ENCODE results near the gene C1orf198.

DNA sequence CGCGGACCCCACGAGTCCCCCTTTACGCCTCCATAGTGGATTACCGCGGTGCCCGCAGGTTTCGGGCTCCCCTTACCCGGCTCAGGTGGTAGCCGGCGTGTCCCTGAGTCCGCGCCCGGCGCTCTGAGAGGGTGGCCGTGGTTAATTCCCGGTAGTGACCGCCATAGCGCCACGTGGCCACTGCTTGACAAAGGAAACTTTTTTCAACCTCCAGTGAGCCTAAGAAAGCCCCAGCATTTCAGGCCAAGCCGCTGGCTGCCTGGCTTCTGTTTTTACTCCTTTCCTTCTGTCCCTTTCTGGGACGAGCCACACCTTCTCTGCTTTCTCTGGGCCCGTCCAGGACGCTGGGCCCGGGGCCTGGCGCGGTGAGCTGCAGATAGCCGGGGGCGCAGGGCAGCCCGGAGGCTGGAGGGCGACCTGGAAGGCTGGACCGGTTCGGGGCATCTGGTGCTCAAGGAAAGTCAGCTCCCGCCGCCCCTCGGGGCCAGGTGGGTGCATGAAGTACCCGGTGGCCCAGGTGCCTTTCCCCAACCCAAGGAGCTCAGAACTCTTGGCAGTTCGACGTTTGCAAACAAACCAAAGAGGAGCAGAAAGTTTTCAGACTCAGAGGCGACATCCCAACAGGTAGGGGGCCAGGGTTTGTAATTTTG lies 540 bp upstream of the C1orf198 start:
- TF ChIP-seq ZNF274 (IDR thresholded peaks at IDR 0.05; ENCODE audit: low read depth, low read length) (no peak), YY1 (IDR thresholded peaks at IDR 0.05; ENCODE audit: insufficient read depth, insufficient read length) (no peak), SUZ12 (IDR thresholded peaks at IDR 0.05; ENCODE audit: extremely low read depth, insufficient read depth, insufficient read length) (no peak)
